ENCODE data around the gene EXD3. TPM values are rescaled to one million over a fixed set of nuclear protein-coding genes. Genes with fewer than 3 reads are reported as not detected.

EXD3 gene
- total RNA-seq, 4 donors from 2014 or later, result 13.8 to 25.7 (median 17.7) TPM

- peak in 1 of 2 donors; percentile 14 for DNase-seq (ENCODE audit: low spot score in 2 of 2)
- intact Hi-C loops (cut with DNase I; ENCODE audit: low total_unique reads), result loop anchor here (5.0 kb wide), 1 partner anchor 109 kb away; no protein-coding TSS in a partner anchor
- WGBS, 2 donors, result 49 to 60% methylated on average over 24 of the region's 24 CpGs
- no peak for TF ChIP-seq CTCF (IDR thresholded peaks at IDR 0.05)
- no peak for TF ChIP-seq POLR2A (IDR thresholded peaks at IDR 0.05)
- H3K4me3 ChIP-seq (ENCODE audit: low read depth, poor library complexity, severe bottlenecking), result no peak overlapping the region
These were observed 124.4 kb downstream of the EXD3 start for GRCh38 chr9:137298401-137299202.

DNA sequence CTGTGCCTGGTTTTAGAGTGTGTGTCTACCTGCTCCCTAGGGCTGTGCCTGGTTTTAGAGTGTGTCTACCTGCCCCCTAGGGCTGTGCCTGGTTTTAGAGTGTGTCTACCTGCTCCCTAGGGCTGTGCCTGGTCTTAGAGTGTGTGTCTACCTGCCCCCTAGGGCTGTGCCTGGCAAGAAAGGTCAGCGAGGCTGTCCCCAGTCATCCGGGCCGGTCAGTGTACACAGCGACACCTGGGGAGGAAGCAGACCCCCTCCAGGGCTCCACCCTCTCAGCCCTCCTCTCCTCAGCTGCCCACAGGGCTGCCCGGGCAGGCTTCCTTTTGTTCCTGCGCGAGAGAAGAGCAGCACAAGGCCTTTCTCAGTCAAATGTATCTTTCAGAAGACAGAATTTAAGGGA is 125.0 kb downstream of the EXD3 start:
- DNase-seq (ENCODE audit: low spot score in 2 of 2), result no peak
- 60 to 76% methylated on average over 7 of the region's 7 CpGs for WGBS, 2 donors
- intact Hi-C loops (cut with DNase I; ENCODE audit: low total_unique reads), result loop anchor here (5.0 kb wide), 1 partner anchor 109 kb away; no protein-coding TSS in a partner anchor
- no peak for TF ChIP-seq POLR2A (IDR thresholded peaks at IDR 0.05)
- no peak for TF ChIP-seq CTCF (IDR thresholded peaks at IDR 0.05)
- H3K4me3 ChIP-seq (ENCODE audit: low read depth, poor library complexity, severe bottlenecking), result no peak overlapping the region

GRCh38 chr9:137296670-137297664 is 126.0 kb downstream of the EXD3 start:
- intact Hi-C loops (cut with DNase I; ENCODE audit: low total_unique reads), result loop anchor here (5.0 kb wide), 1 partner anchor 110 kb away; no protein-coding TSS in a partner anchor
- TF ChIP-seq CTCF (IDR thresholded peaks at IDR 0.05), result no peak
- no peak for TF ChIP-seq POLR2A (IDR thresholded peaks at IDR 0.05)
- WGBS, 2 donors, result 63 to 64% methylated on average over 23 to 24 of the region's 24 CpGs
- no peak for DNase-seq (ENCODE audit: low spot score in 2 of 2)
- no peak overlapping the region for H3K4me3 ChIP-seq (ENCODE audit: low read depth, poor library complexity, severe bottlenecking)

GRCh38 chr9:137295849-137296669 is 126.9 kb downstream of the EXD3 start:
- WGBS, 2 donors, result 13 to 26% methylated on average over 39 to 55 of the region's 78 CpGs
- no peak overlapping the region for H3K4me3 ChIP-seq (ENCODE audit: low read depth, poor library complexity, severe bottlenecking)
- intact Hi-C loops (cut with DNase I; ENCODE audit: low total_unique reads), result loop anchor here (5.0 kb wide), 1 partner anchor 111 kb away; no protein-coding TSS in a partner anchor
- TF ChIP-seq CTCF (IDR thresholded peaks at IDR 0.05), result no peak
- TF ChIP-seq POLR2A (IDR thresholded peaks at IDR 0.05), result no peak
- no peak for DNase-seq (ENCODE audit: low spot score in 2 of 2)

GRCh38 chr9:137295238-137295811 is 127.6 kb downstream of the EXD3 start:
- TF ChIP-seq CTCF (IDR thresholded peaks at IDR 0.05) (no peak), POLR2A (IDR thresholded peaks at IDR 0.05) (no peak)

More at GRCh38 chr9:137295238-137295811, 127.6 kb downstream of the EXD3 start:
- H3K4me3 ChIP-seq (ENCODE audit: low read depth, poor library complexity, severe bottlenecking), result no peak overlapping the region
- intact Hi-C loops (cut with DNase I; ENCODE audit: low total_unique reads), result loop anchor here (5.0 kb wide), 1 partner anchor 112 kb away; no protein-coding TSS in a partner anchor
- no peak for DNase-seq (ENCODE audit: low spot score in 2 of 2)
- WGBS, 2 donors, result 1 to 2% methylated on average over 9 to 19 of the region's 76 CpGs
